Glutamatergic neuron (in vitro differentiated cells): ENCODE data around the gene GVQW3. TPM values are rescaled to one million over a fixed set of nuclear protein-coding genes. Genes with fewer than 3 reads are reported as not detected.

Experiments
- DNase-seq: peaks from one replicate; pipeline ENCODE4 v3.0.0; 2022
- H3K27ac Mint-ChIP-seq: one replicate; pipeline ENCODE4 v1.8.0; 2020; ENCODE audit warnings: mild to moderate bottlenecking, mixed read lengths, inconsistent platforms; ENCODE audit not compliant: unreplicated experiment
- H3K27me3 Mint-ChIP-seq: one replicate; pipeline ENCODE4 v1.8.0; 2020; ENCODE audit warnings: mild to moderate bottlenecking, moderate library complexity, mixed read lengths, inconsistent platforms; ENCODE audit not compliant: unreplicated experiment
- H3K36me3 Mint-ChIP-seq: one replicate; pipeline ENCODE4 v1.8.0; 2020; ENCODE audit warnings: mild to moderate bottlenecking, mixed read lengths, inconsistent platforms; ENCODE audit not compliant: unreplicated experiment
- H3K4me1 Mint-ChIP-seq: one replicate; pipeline ENCODE4 v1.8.0; 2020; ENCODE audit warnings: mild to moderate bottlenecking, low read depth, mixed read lengths, inconsistent platforms; ENCODE audit not compliant: unreplicated experiment
- H3K4me3 Mint-ChIP-seq: one replicate; pipeline ENCODE4 v1.8.0; 2020; ENCODE audit warnings: mild to moderate bottlenecking, mixed read lengths, inconsistent platforms; ENCODE audit not compliant: unreplicated experiment
- H3K9me3 Mint-ChIP-seq: one replicate; pipeline ENCODE4 v1.8.0; 2020; ENCODE audit warnings: mild to moderate bottlenecking, moderate library complexity, mixed read lengths, inconsistent platforms; ENCODE audit not compliant: unreplicated experiment
- total RNA-seq: library from RNA; stranded (reverse); fragmentation: NEBNext Ultra II Directional; extraction: Animal tissue kit (Norgen Biotek cat#: 25700); gene quantifications from one replicate; pipeline ENCODE4 v1.2.1, GENCODE V29; 2021; ENCODE audit not compliant: unreplicated experiment
- TF ChIP-seq, protein P1 (sequence below): fragments of 200-600 bp; sonication (generic); IDR thresholded peaks from one replicate; pipeline ENCODE4 v1.5.0; 2021; ENCODE audit not compliant: partially characterized antibody, unreplicated experiment

GVQW3 gene
- total RNA-seq, 1 donor from 2014 or later = 14.8 TPM

DNA sequence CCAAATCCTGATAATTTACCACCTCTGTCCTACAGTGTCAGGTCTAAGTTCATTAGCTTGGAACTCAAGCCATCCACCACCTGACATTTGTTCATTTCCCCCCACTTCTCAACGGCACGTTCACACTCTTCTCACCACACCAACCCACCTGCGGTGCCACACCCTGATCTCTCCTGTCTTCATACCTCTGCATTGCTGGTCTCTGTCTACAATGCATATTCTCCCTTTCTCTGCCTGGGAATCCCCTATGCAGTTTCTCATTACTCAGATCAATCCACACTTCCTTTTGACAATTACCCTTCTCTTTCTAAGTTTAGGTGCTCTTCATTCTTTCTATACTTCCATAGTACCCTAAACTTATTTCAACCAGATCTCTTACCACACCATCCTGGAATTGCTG lies 43.3 kb downstream of the GVQW3 start:
- TF ChIP-seq, protein P1, sequence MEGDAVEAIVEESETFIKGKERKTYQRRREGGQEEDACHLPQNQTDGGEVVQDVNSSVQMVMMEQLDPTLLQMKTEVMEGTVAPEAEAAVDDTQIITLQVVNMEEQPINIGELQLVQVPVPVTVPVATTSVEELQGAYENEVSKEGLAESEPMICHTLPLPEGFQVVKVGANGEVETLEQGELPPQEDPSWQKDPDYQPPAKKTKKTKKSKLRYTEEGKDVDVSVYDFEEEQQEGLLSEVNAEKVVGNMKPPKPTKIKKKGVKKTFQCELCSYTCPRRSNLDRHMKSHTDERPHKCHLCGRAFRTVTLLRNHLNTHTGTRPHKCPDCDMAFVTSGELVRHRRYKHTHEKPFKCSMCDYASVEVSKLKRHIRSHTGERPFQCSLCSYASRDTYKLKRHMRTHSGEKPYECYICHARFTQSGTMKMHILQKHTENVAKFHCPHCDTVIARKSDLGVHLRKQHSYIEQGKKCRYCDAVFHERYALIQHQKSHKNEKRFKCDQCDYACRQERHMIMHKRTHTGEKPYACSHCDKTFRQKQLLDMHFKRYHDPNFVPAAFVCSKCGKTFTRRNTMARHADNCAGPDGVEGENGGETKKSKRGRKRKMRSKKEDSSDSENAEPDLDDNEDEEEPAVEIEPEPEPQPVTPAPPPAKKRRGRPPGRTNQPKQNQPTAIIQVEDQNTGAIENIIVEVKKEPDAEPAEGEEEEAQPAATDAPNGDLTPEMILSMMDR = no peak
- H3K27me3 Mint-ChIP-seq = no peaks in the 10 kb centered on the region
- no peaks in the 10 kb centered on the region for H3K4me1 Mint-ChIP-seq
- H3K36me3 Mint-ChIP-seq = no peaks in the 10 kb centered on the region
- no peak overlapping the region for H3K27ac Mint-ChIP-seq
- no peak overlapping the region for H3K4me3 Mint-ChIP-seq
- DNase-seq = no peak
- H3K9me3 Mint-ChIP-seq = no peaks in the 10 kb centered on the region

- no peak for DNase-seq
- Mint-ChIP-seq H3K36me3 (no peaks in the 10 kb centered on the region), H3K4me1 (no peaks in the 10 kb centered on the region), H3K4me3 (no peak overlapping the region), H3K27me3 (no peaks in the 10 kb centered on the region), H3K9me3 (no peaks in the 10 kb centered on the region), H3K27ac (no peak overlapping the region)
- TF ChIP-seq, protein P1 = no peak
These were observed 43.8 kb downstream of the GVQW3 start for GRCh38 chr11:76424891-76425290.

DNA sequence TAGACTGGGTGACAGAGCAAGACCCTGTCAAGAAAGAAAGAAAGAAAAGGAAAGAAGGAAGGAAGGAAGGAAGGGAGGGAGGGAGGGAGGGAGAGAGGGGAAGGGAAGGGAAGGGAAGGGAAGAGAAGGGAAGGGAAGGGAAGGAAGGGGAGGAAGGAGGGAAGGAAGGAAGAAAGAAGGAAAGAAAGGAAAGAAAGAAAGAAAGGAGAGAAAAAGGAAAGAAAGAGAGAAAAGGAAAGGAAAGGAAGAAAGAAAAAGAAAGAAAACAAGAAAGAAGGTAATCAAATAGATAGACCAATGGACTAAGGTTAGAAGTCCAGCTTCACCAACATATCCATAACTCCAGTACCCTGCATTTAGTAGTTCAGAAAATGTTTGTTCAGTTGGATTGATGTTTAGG lies 45.5 kb downstream of the GVQW3 start:
- H3K9me3 Mint-ChIP-seq = no peaks in the 10 kb centered on the region
- TF ChIP-seq, protein P1 = no peak

GRCh38 chr11:76436020-76436419 lies 54.9 kb downstream of the GVQW3 start:
- H3K27me3 Mint-ChIP-seq = peaks cover 3% of the 10 kb centered on the region

More for the DNA sequence above, 45.5 kb downstream of the GVQW3 start:
- Mint-ChIP-seq H3K36me3 (no peaks in the 10 kb centered on the region), H3K27me3 (no peaks in the 10 kb centered on the region), H3K4me1 (no peaks in the 10 kb centered on the region), H3K4me3 (no peak overlapping the region), H3K27ac (no peak overlapping the region)
- DNase-seq = no peak

DNA sequence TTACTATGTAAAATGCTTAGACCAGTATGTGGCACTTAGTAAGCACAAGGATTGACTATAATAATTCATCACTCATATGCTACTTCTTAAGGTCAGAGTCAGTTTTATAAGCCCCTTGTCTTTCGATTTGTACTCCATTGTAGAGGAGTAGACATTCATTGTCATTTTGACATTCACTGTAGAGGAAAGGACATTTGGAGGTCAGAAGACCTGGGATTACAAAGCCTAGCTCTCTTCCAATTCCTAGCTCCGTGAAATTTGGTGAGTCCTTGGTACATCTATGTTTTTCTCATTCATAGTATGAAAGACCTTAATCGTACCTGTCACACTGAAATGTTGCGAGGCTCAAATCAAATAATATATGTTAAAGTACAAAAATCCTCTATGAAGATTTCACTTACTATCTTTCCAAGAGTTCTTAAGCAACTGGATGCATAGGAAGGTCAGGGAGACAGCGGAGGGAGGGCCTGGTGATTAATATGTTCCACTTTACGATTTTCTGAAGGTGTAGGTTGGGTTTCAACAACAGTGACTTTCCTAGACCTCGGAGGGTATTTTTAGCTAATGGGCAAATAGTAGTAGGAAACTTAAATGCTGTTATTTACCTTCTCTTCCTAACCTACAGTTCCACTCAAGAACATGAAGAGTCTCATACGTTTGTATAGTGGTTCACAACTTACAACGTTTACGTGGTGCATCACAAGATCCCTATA lies 62.3 kb downstream of the GVQW3 start:
- Mint-ChIP-seq H3K4me3 (peak overlapping the region; percentile 92), H3K4me1 (peaks cover 4% of the 10 kb centered on the region)
- DNase-seq = no peak

More at GRCh38 chr11:76436020-76436419, 54.9 kb downstream of the GVQW3 start:
- Mint-ChIP-seq H3K27ac (no peak overlapping the region), H3K4me3 (no peak overlapping the region), H3K36me3 (no peaks in the 10 kb centered on the region), H3K9me3 (no peaks in the 10 kb centered on the region), H3K4me1 (no peaks in the 10 kb centered on the region)
- TF ChIP-seq, protein P1 = no peak
- DNase-seq = no peak

More for the DNA sequence above, 62.3 kb downstream of the GVQW3 start:
- peak overlapping the region; percentile 95 for H3K27ac Mint-ChIP-seq
- H3K27me3 Mint-ChIP-seq = peaks cover 3% of the 10 kb centered on the region
- no peaks in the 10 kb centered on the region for H3K36me3 Mint-ChIP-seq
- H3K9me3 Mint-ChIP-seq = peaks cover 2% of the 10 kb centered on the region
- TF ChIP-seq, protein P1 = no peak
